GM19240 (cell line): ENCODE results near the gene ANKS3.

Experiments used
- DNase-seq: peaks from one replicate; pipeline ENCODE4 v3.0.0; 2011; ENCODE audit warnings: low spot score; ENCODE audit not compliant: insufficient read length

Gene ANKS3

GRCh38 chr16:4734063-4734729 is at the start of gene ANKS3, which contains the start of gene DNAAF8:
Gene ANKS3 (minus strand): TSS chr16:4734271. CDS start chr16:4730149, 4,122 bp downstream.
Gene DNAAF8 (plus strand): TSS chr16:4734537. CDS start chr16:4736515, 1,978 bp downstream.
- DNase-seq, result peak; percentile 85

GRCh38 chr16:4783251-4783950 is 49.3 kb upstream of the ANKS3 start:
- no peak for DNase-seq

- no peak for DNase-seq
These were observed 46.2 kb upstream of the ANKS3 start for GRCh38 chr16:4780235-4780634.

GRCh38 chr16:4778050-4778392 is 44.0 kb upstream of the ANKS3 start:
- no peak for DNase-seq

GRCh38 chr16:4777339-4778049 is 43.4 kb upstream of the ANKS3 start:
- no peak for DNase-seq

GRCh38 chr16:4776141-4776705 is 42.2 kb upstream of the ANKS3 start:
- DNase-seq, result no peak

GRCh38 chr16:4775005-4775404 is 40.9 kb upstream of the ANKS3 start:
- DNase-seq, result no peak

- no peak for DNase-seq
These were observed 38.3 kb upstream of the ANKS3 start for GRCh38 chr16:4772351-4772750.

- DNase-seq, result no peak
These were observed 37.6 kb upstream of the ANKS3 start for GRCh38 chr16:4771646-4772045.

- no peak for DNase-seq
These were observed 35.2 kb upstream of the ANKS3 start for GRCh38 chr16:4769306-4769638.

- DNase-seq, result peak; percentile 89
These were observed 34.7 kb upstream of the ANKS3 start for GRCh38 chr16:4768549-4769305.

- DNase-seq, result no peak
These were observed 33.9 kb upstream of the ANKS3 start for GRCh38 chr16:4767872-4768548.

- DNase-seq, result peak; percentile 91
These were observed 33.0 kb upstream of the ANKS3 start, which contains the start of gene ZNF500 for GRCh38 chr16:4766875-4767628. Gene ZNF500 (minus strand): TSS chr16:4767162. CDS start chr16:4765978, 1,184 bp downstream.

- DNase-seq, result no peak
These were observed 31.7 kb upstream of the ANKS3 start for GRCh38 chr16:4765511-4766474.

- no peak for DNase-seq
These were observed 29.7 kb upstream of the ANKS3 start for GRCh38 chr16:4763791-4764190.

- no peak for DNase-seq
These were observed 28.1 kb upstream of the ANKS3 start for GRCh38 chr16:4762205-4762604.

GRCh38 chr16:4760221-4760910 is 26.3 kb upstream of the ANKS3 start:
- no peak for DNase-seq

- DNase-seq, result no peak
These were observed 21.6 kb upstream of the ANKS3 start for GRCh38 chr16:4755687-4756086.
